GM12878 (cell line): Measurements from ENCODE around the gene CIRBP. TPM values are rescaled to one million over a fixed set of nuclear protein-coding genes. Genes with fewer than 3 reads are reported as not detected.

Experiments used
- BHLHE40 ChIP-seq, 2 experiments: fragments of 450-650 bp in 1 of 2; IDR thresholded peaks; 2 replicates each; pipeline ENCODE4 v1.6.1; 2011 to 2017; ENCODE audit warnings: low read depth in 2 of 2, borderline replicate concordance in 1 of 2, improper control_type of control experiment in 1 of 2, low read length in 1 of 2, mild to moderate bottlenecking in 1 of 2
- CHD2 ChIP-seq: IDR thresholded peaks from 2 replicates; pipeline ENCODE4 v1.6.1; 2011; ENCODE audit warnings: low read depth, low read length, improper control_type of control experiment, borderline replicate concordance
- E2F8 ChIP-seq: fragments of 450-650 bp; IDR thresholded peaks from 2 replicates; pipeline ENCODE4 v1.6.1; 2018; ENCODE audit warnings: mild to moderate bottlenecking, low read depth, moderate library complexity; ENCODE audit not compliant: partially characterized antibody
- ESRRA ChIP-seq: IDR thresholded peaks from 2 replicates; pipeline ENCODE4 v1.6.1; 2012; ENCODE audit warnings: mild to moderate bottlenecking, low read length, improper control_type of control experiment
- HDGF ChIP-seq: fragments of 450-650 bp; IDR thresholded peaks from 2 replicates; pipeline ENCODE4 v1.6.1; 2016; ENCODE audit warnings: antibody characterized with exemption
- MTA2 ChIP-seq: fragments of 450-650 bp; IDR thresholded peaks from 2 replicates; pipeline ENCODE4 v1.6.1; 2016; ENCODE audit warnings: low read depth, mild to moderate bottlenecking, moderate library complexity
- RELB ChIP-seq: fragments of 450-650 bp; IDR thresholded peaks from 2 replicates; pipeline ENCODE4 v1.6.1; 2017; ENCODE audit warnings: low read depth, mild to moderate bottlenecking, moderate library complexity
- SIN3A ChIP-seq: IDR thresholded peaks from 2 replicates; pipeline ENCODE4 v1.6.1; 2012; ENCODE audit warnings: low read depth, low read length, improper control_type of control experiment
- SMARCA5 ChIP-seq: fragments of 450-650 bp; IDR thresholded peaks from 2 replicates; pipeline ENCODE4 v1.6.1; 2017; ENCODE audit warnings: mild to moderate bottlenecking
- TCF3 ChIP-seq: IDR thresholded peaks from 2 replicates; pipeline ENCODE4 v1.6.1; 2012; ENCODE audit warnings: low read depth, mild to moderate bottlenecking, low read length, borderline replicate concordance; ENCODE audit not compliant: insufficient read depth
- YY1 ChIP-seq: IDR thresholded peaks from 2 replicates; pipeline ENCODE4 v1.6.1; 2011; ENCODE audit warnings: low read depth, mild to moderate bottlenecking, low read length
- ZBTB4 ChIP-seq: fragments of 450-650 bp; formaldehyde crosslinking; IDR thresholded peaks from 2 replicates; pipeline ENCODE4 v1.4.0; 2022; ENCODE audit warnings: mild to moderate bottlenecking, moderate library complexity
- ZNF592 ChIP-seq: fragments of 450-650 bp; IDR thresholded peaks from 2 replicates; pipeline ENCODE4 v1.6.1; 2017; ENCODE audit warnings: mild to moderate bottlenecking, moderate library complexity
- polyA plus RNA-seq, 11 experiments: library from polyadenylated mRNA; depleted of rRNA in 4 of 11; unstranded in 6 of 11; stranded (reverse) in 5 of 11; fragments of >200 nt; fragmentation: Nextera tagmentation in 4 of 11; fragmentation: Illumina TruSeq in 1 of 11; extraction: Ambion mirVana in 4 of 11; extraction: Trizol in 1 of 11; gene quantifications; 1 replicate in 1 of 11; 2 replicates in 10 of 11; pipeline versions ENCODE4 v1.2.1 to v1.2.3, GENCODE V29; 2011 to 2016; ENCODE audit warnings: inconsistent platforms in 2 of 11, missing spikeins in 2 of 11, low read depth in 1 of 11
- total RNA-seq, 4 experiments: library from RNA; depleted of rRNA in 3 of 4; stranded (reverse); fragments of >200 nt in 3 of 4; fragmentation: Illumina TruSeq in 1 of 4; extraction: Trizol in 1 of 4; gene quantifications; 2 replicates each; pipeline versions ENCODE4 v1.2.1 to v1.2.3, GENCODE V29; 2013 to 2021
- TF ChIP-seq, protein P1 (sequence below): IDR thresholded peaks from 2 replicates; pipeline ENCODE4 v1.6.1; 2011; ENCODE audit warnings: borderline replicate concordance, low read depth, mild to moderate bottlenecking, moderate library complexity, mixed read lengths, low read length; ENCODE audit not compliant: insufficient read depth; ENCODE audit errors: extremely low read length

Gene CIRBP
- total and polyA plus RNA-seq, 10 of the 15 experiments (the other 5 are each of a cell fraction or from before 2014, with no cell fraction given), result 27.6 to 335 (median 229) TPM

DNA sequence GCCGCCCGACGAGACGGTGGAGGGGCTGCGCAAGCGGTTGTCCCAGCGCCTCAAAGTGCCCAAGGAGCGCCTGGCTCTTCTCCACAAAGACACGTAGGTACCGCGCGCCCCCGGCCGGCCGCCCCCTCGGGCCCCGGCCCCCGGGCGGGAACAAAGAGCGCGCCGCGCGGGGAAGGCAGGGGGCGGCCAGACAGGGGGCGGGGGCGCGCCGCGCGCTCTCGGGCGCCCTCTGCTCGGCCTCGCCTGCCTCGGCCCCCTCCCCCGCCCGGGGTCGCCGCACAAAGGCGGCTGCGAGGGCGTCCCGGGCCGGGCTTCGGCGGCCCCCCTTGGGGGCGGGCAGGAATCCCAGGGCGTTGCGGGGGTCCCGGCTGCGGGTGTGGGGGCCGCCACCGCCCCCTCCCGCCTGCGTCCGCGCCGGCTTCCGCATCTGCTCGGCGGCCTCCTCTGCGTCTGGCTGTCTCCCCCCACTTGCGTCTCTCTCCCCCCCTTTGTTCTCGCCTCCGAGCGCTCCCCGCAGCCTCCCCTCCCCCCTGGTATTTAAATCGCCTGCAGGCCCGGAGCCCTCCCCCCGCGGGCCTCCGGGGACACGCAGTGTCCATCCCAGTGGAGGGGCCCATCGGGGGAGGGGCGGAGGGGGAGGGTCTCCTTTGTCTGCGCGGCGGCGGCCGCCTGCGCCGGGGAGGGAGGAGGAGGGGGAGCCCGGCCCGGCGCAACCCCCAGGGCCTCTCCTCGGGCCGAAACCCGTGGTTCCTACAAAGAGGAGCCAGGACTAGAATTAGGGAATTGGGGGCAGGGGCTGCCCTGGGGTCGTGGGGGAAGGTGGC is 18.5 kb upstream of the CIRBP start (continued):
- TF ChIP-seq ZBTB4 (CRISPR knock-in tag) (no peak), YY1 (no peak), ESRRA (no peak), SMARCA5 (peak; percentile 73; the same call in 1 of the 2 replicates), HDGF (no peak), CHD2 (peak; percentile 12; the same call in 1 of the 2 replicates), E2F8 (no peak), ZNF592 (no peak), SIN3A (peak; percentile 42; the same call in 1 of the 2 replicates), RELB (no peak), BHLHE40 (IDR thresholded peaks at IDR 0.05; ENCODE audit: borderline replicate concordance in 1 of 2, low read depth in 2 of 2, low read length in 1 of 2) (peak in 1 of 2 experiments; percentile 56; a peak in 2 of 4 replicates), MTA2 (no peak), TCF3 (no peak)
- TF ChIP-seq, protein P1, sequence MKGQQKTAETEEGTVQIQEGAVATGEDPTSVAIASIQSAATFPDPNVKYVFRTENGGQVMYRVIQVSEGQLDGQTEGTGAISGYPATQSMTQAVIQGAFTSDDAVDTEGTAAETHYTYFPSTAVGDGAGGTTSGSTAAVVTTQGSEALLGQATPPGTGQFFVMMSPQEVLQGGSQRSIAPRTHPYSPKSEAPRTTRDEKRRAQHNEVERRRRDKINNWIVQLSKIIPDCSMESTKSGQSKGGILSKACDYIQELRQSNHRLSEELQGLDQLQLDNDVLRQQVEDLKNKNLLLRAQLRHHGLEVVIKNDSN, result no peak
